Forelimb muscle (tissue), 1 donor: ENCODE results near the gene MSRB1. TPM values are rescaled to one million over a fixed set of nuclear protein-coding genes. Genes with fewer than 3 reads are reported as not detected.
"Not testable (repeated sequence)": the region's sequence is repeated elsewhere in the genome, so short reads cannot be mapped to it uniquely, and the experiment has no call there.

Experiments used
- DNase-seq: peaks from one replicate; pipeline ENCODE4 v3.0.0-alpha.2; 2013; ENCODE audit warnings: low read depth
- polyA plus RNA-seq: library from polyadenylated mRNA; unstranded; fragments of 120-200 nt; gene quantifications from one replicate; pipeline ENCODE4 v1.2.1, GENCODE V29; 2013; ENCODE audit not compliant: insufficient read length

The MSRB1 gene
- polyA plus RNA-seq, 1 donor: 38.3 TPM

- not testable (repeated sequence) for DNase-seq
Measured at GRCh38 chr16:1962161-1963153, 19.5 kb upstream of the MSRB1 start.

GRCh38 chr16:1961651-1962067 lies 18.7 kb upstream of the MSRB1 start:
- no peak for DNase-seq

- DNase-seq: no peak
Measured at GRCh38 chr16:1960665-1961630, 17.9 kb upstream of the MSRB1 start.

- DNase-seq: peak; percentile 84
Measured at GRCh38 chr16:1959269-1960039, 16.5 kb upstream of the MSRB1 start, which contains the start of gene NDUFB10. TSS of gene NDUFB10 (plus strand) at chr16:1959538. CDS start at chr16:1959625, 87 bp downstream.

GRCh38 chr16:1958715-1959268 lies 15.8 kb upstream of the MSRB1 start:
- DNase-seq: no peak

- DNase-seq: not testable (repeated sequence)
Measured at GRCh38 chr16:1958143-1958491, 15.1 kb upstream of the MSRB1 start.

GRCh38 chr16:1957434-1958142 lies 14.6 kb upstream of the MSRB1 start:
- not testable (repeated sequence) for DNase-seq

- DNase-seq: no peak
Measured at GRCh38 chr16:1953734-1954133, 10.7 kb upstream of the MSRB1 start.

GRCh38 chr16:1950559-1950958 lies 7.6 kb upstream of the MSRB1 start:
- no peak for DNase-seq

- no peak for DNase-seq
Measured at GRCh38 chr16:1950047-1950446, 7.0 kb upstream of the MSRB1 start.

- no peak for DNase-seq
Measured at GRCh38 chr16:1949507-1949906, 6.5 kb upstream of the MSRB1 start.

GRCh38 chr16:1947369-1947670 lies 4.3 kb upstream of the MSRB1 start:
- DNase-seq: no peak

- DNase-seq: no peak
Measured at GRCh38 chr16:1946495-1947368, 3.7 kb upstream of the MSRB1 start.

- no peak for DNase-seq
Measured at GRCh38 chr16:1945559-1946391, 2.8 kb upstream of the MSRB1 start.

- no peak for DNase-seq
Measured at GRCh38 chr16:1944612-1945199, 1.7 kb upstream of the MSRB1 start.

- DNase-seq: no peak
Measured at GRCh38 chr16:1942047-1942809, 771 bp downstream of the MSRB1 start.
